Melanocyte of skin (primary cell): ENCODE results near the gene CYP8B1. TPM values are rescaled to one million over a fixed set of nuclear protein-coding genes. Genes with fewer than 3 reads are reported as not detected.

Experiments
- total RNA-seq, 2 donors: library from RNA; depleted of rRNA; stranded (reverse); fragments of >200 nt; gene quantifications; 2 replicates each; pipeline ENCODE4 v1.2.3, GENCODE V29; 2012

CYP8B1 gene
- total RNA-seq, result not detected

GRCh38 chr3:42875325-42876151, at the start of gene CYP8B1:
CYP8B1 (minus strand) TSS chr3:42875879; CDS start chr3:42875816, 63 bp downstream.

GRCh38 chr3:42906070-42906847, 30.6 kb upstream of the CYP8B1 start, which contains the start of gene ZNF662:
ZNF662 (plus strand) TSS chr3:42906142; CDS start chr3:42908115, 1,973 bp downstream.

Other genes starting within 250 kb of the CYP8B1 start
- gene ZBTB47, start 222.2 kb downstream of the CYP8B1 start, total RNA-seq, result 10 to 100 TPM; 10.7 to 14.1 TPM
- not detected for gene KLHL40, start 190.3 kb downstream of the CYP8B1 start, total RNA-seq
- not detected for gene HHATL, start 173.1 kb downstream of the CYP8B1 start, total RNA-seq
- gene CCDC13, start 102.6 kb downstream of the CYP8B1 start, total RNA-seq, result under 1 TPM in 1 of 2 donors, not detected in 1; 0.33 TPM
- 100 to 1,000 TPM; 116 to 157 TPM for gene HIGD1A, start 71.4 kb downstream of the CYP8B1 start, total RNA-seq
- under 1 TPM in 1 of 2 donors, not detected in 1; under 0.01 TPM for gene ACKR2, start 66.4 kb downstream of the CYP8B1 start, total RNA-seq
- under 1 TPM; 0.33 to 0.69 TPM for gene ZNF662, start 30.3 kb upstream of the CYP8B1 start, total RNA-seq
- gene GASK1A, start 103.4 kb upstream of the CYP8B1 start, total RNA-seq, result under 1 TPM; 0.33 to 0.34 TPM
- 10 to 100 TPM; 14.1 to 17.3 TPM for gene POMGNT2, start 230.2 kb upstream of the CYP8B1 start, total RNA-seq